Skeletal muscle cell (primary cell): ENCODE results near the gene ZFP64.

Experiments used
- DNase-seq: peaks from one replicate; pipeline ENCODE4 v3.0.0-alpha.2; 2010; ENCODE audit warnings: low read depth
- H3K4me3 ChIP-seq: 2 replicates; pipeline ENCODE4 v1.5.1; 2011; ENCODE audit warnings: low read depth, mild to moderate bottlenecking, control low read depth, low read length, moderate library complexity

ZFP64 gene

GRCh38 chr20:52124821-52125220 is 66.8 kb downstream of the ZFP64 start:
- no peak for DNase-seq

GRCh38 chr20:52118696-52119095 is 72.9 kb downstream of the ZFP64 start:
- no peak for DNase-seq
- no peak overlapping the region for H3K4me3 ChIP-seq

More at GRCh38 chr20:52124821-52125220, 66.8 kb downstream of the ZFP64 start:
- H3K4me3 ChIP-seq, result no peak overlapping the region

- no peak for DNase-seq
- H3K4me3 ChIP-seq, result no peak overlapping the region
Observed at GRCh38 chr20:52118016-52118623, 73.5 kb downstream of the ZFP64 start.

- DNase-seq, result no peak
- no peak overlapping the region for H3K4me3 ChIP-seq
Observed at GRCh38 chr20:52110456-52110855, 81.1 kb downstream of the ZFP64 start.

GRCh38 chr20:52105442-52106422 is 85.8 kb downstream of the ZFP64 start:
- no peak for DNase-seq
- peak overlapping the region; percentile 60 for H3K4me3 ChIP-seq

- DNase-seq, result no peak
- H3K4me3 ChIP-seq, result peak overlapping the region; percentile 60
Observed at GRCh38 chr20:52104546-52105441, 86.8 kb downstream of the ZFP64 start.

GRCh38 chr20:52103913-52104545 is 87.5 kb downstream of the ZFP64 start:
- no peak for DNase-seq
- peak overlapping the region; percentile 60 for H3K4me3 ChIP-seq

GRCh38 chr20:52103335-52103912 is 88.2 kb downstream of the ZFP64 start:
- peak overlapping the region; percentile 60 for H3K4me3 ChIP-seq
- no peak for DNase-seq

- no peak for DNase-seq
- H3K4me3 ChIP-seq, result no peak overlapping the region
Observed at GRCh38 chr20:52102559-52102958, 89.0 kb downstream of the ZFP64 start.

GRCh38 chr20:52102126-52102525 is 89.5 kb downstream of the ZFP64 start:
- DNase-seq, result no peak
- no peak overlapping the region for H3K4me3 ChIP-seq
